Transverse colon (tissue), 4 donors: ENCODE data around the gene PLAAT3. TPM values are rescaled to one million over a fixed set of nuclear protein-coding genes. Genes with fewer than 3 reads are reported as not detected.

Source experiments
- DNase-seq: peaks from one replicate; pipeline ENCODE4 v3.0.0-alpha.2; 2019
- H3K27ac ChIP-seq, 4 donors: fragments of 200-600 bp; sonication (generic); 2 replicates each; pipeline ENCODE4 v1.5.1; 2016 to 2018; ENCODE audit warnings: inconsistent platforms in 4 of 4
- H3K27me3 ChIP-seq: fragments of 200-600 bp; sonication (generic); 2 replicates; pipeline ENCODE4 v1.5.1; 2017; ENCODE audit warnings: inconsistent platforms
- H3K36me3 ChIP-seq, 4 donors: fragments of 200-600 bp; sonication (generic); 2 replicates each; pipeline ENCODE4 v1.5.1; 2017 to 2019; ENCODE audit warnings: inconsistent platforms in 4 of 4
- H3K4me1 ChIP-seq, 4 donors: fragments of 200-600 bp; sonication (generic); 2 replicates each; pipeline ENCODE4 v1.5.1; 2017 to 2020; ENCODE audit warnings: inconsistent platforms in 4 of 4
- H3K4me3 ChIP-seq, 4 donors: fragments of 200-600 bp; sonication (generic); 1 replicate in 1 of 4; 2 replicates in 3 of 4; pipeline versions ENCODE4 v1.5.1 to v1.6.1; 2017 to 2019; ENCODE audit warnings: inconsistent platforms in 4 of 4
- H3K9me3 ChIP-seq, 2 donors: fragments of 200-600 bp; sonication (generic); 2 replicates each; pipeline ENCODE4 v1.5.1; 2017 to 2019; ENCODE audit warnings: inconsistent platforms in 2 of 2
- CTCF ChIP-seq, 5 experiments: fragments of 200-600 bp in 3 of 5; fragments of 450-650 bp in 2 of 5; sonication (generic) in 3 of 5; IDR thresholded peaks; 1 replicate in 2 of 5; 2 replicates in 3 of 5; pipeline ENCODE4 v1.5.1; 2016 to 2017; ENCODE audit warnings: antibody characterized with exemption in 5 of 5, inconsistent platforms in 3 of 5, mild to moderate bottlenecking in 2 of 5, moderate library complexity in 1 of 5
- EP300 ChIP-seq: sonication (generic); formaldehyde crosslinking; IDR thresholded peaks from one replicate; pipeline ENCODE4 v1.6.1; 2017; ENCODE audit warnings: antibody characterized with exemption, low read depth
- POLR2A ChIP-seq: fragments of 450-650 bp; IDR thresholded peaks from one replicate; pipeline ENCODE4 v1.6.1; 2016; ENCODE audit warnings: antibody characterized with exemption, mild to moderate bottlenecking, moderate library complexity
- POLR2AphosphoS5 ChIP-seq, 3 donors: sonication (generic); formaldehyde crosslinking; IDR thresholded peaks; one replicate each; pipeline ENCODE4 v1.6.1; 2016; ENCODE audit warnings: antibody characterized with exemption in 3 of 3
- WGBS, 2 donors: methylation state at CpG; one replicate each; pipeline ENCODE4 v1.1.5; 2018; ENCODE audit warnings: low coverage in 1 of 2; 5-methylcytosine and 5-hydroxymethylcytosine counted together
- in situ Hi-C, 4 donors: fragments of 200-750 bp; cut with MboI; loops; one replicate each; pipeline versions ENCODE4 v1.15.0 to v1.15.1; 2017; ENCODE audit warnings: low sequenced_read_pairs in 3 of 4, low pct_ligation_motif_present in 1 of 4, low pct_unique_long_range_greater_than_20kb in 1 of 4
- intact Hi-C: fragments of 100-400 bp; cut with DNase I; formaldehyde crosslinking; loops from one replicate; pipeline ENCODE4 v1.15.1; 2023; ENCODE audit warnings: low total_unique reads
- total RNA-seq, 4 donors: library from RNA; depleted of rRNA; stranded (reverse); fragments of >200 nt; gene quantifications; one replicate each; pipeline ENCODE4 v1.1.0, GENCODE V29; 2016

PLAAT3 gene
- total RNA-seq, 4 donors from 2014 or later = 8.6 to 16.7 (median 10.5) TPM

GRCh38 chr11:63569570-63569969 lies 44.7 kb downstream of the PLAAT3 start:
- intact Hi-C loops = no loop called here
- DNase-seq = no peak
- Histone ChIP-seq H3K4me3 (no peak overlapping the region), H3K9me3 (no peaks in the 10 kb centered on the region), H3K27me3 (no peaks in the 10 kb centered on the region), H3K4me1 (peaks cover 22 to 34% (median 23%) of the 10 kb centered on the region in 4 donors), H3K36me3 (no peaks in the 10 kb centered on the region), H3K27ac (no peak overlapping the region)
- in situ Hi-C loops = no loop called here
- 90 to 91% methylated on average over 3 of the region's 3 CpGs for WGBS, 2 donors
- TF ChIP-seq POLR2AphosphoS5 (IDR thresholded peaks at IDR 0.05) = no peak
- no peak for TF ChIP-seq EP300
- no peak for TF ChIP-seq POLR2A
- no peak for TF ChIP-seq CTCF (IDR thresholded peaks at IDR 0.05)

- 22 to 35% methylated on average over 3 to 5 of the region's 5 CpGs for WGBS, 2 donors
- no peaks in the 10 kb centered on the region for H3K36me3 ChIP-seq
- intact Hi-C loops = no loop called here
- peak overlapping the region; percentile 60 to 89 (median 78) for H3K27ac ChIP-seq
- in situ Hi-C loops = no loop called here
- H3K9me3 ChIP-seq = no peaks in the 10 kb centered on the region
- TF ChIP-seq POLR2AphosphoS5 (IDR thresholded peaks at IDR 0.05) = peak in 1 of 3 donors; percentile 63
- no peak for TF ChIP-seq CTCF (IDR thresholded peaks at IDR 0.05)
- TF ChIP-seq EP300 = peak; percentile 44
- peak; percentile 57 for DNase-seq
- H3K4me3 ChIP-seq = no peak overlapping the region
- no peaks in the 10 kb centered on the region for H3K27me3 ChIP-seq
- H3K4me1 ChIP-seq = peaks cover 18 to 41% (median 23%) of the 10 kb centered on the region in 4 donors
Measured at GRCh38 chr11:63567044-63567840, 47.0 kb downstream of the PLAAT3 start.

GRCh38 chr11:63564784-63565350 lies 49.4 kb downstream of the PLAAT3 start:
- no peaks in the 10 kb centered on the region for H3K9me3 ChIP-seq
- H3K27ac ChIP-seq = peak overlapping the region; percentile 87 to 89 (median 89)
- DNase-seq = peak; percentile 82
- TF ChIP-seq POLR2A (peak; percentile 35), POLR2AphosphoS5 (IDR thresholded peaks at IDR 0.05) (peak in 2 of 3 donors; percentile 53 to 81), EP300 (peak; percentile 61), CTCF (IDR thresholded peaks at IDR 0.05) (peak in 2 of 5 experiments; percentile 38 to 45)
- H3K27me3 ChIP-seq = no peaks in the 10 kb centered on the region
- WGBS, 2 donors = 59% methylated on average over 4 of the region's 4 CpGs; no CpG with 5 or more reads in 1 of the 2 donors
- H3K4me1 ChIP-seq = peaks cover 18 to 51% (median 27%) of the 10 kb centered on the region in 4 donors
- intact Hi-C loops = no loop called here
- no peak overlapping the region for H3K4me3 ChIP-seq
- H3K36me3 ChIP-seq = no peaks in the 10 kb centered on the region
- in situ Hi-C loops = no loop called here

GRCh38 chr11:63564056-63564774 lies 50.0 kb downstream of the PLAAT3 start:
- TF ChIP-seq POLR2AphosphoS5 (IDR thresholded peaks at IDR 0.05) = no peak
- TF ChIP-seq CTCF (IDR thresholded peaks at IDR 0.05) = no peak
- TF ChIP-seq POLR2A = no peak
- no peak for TF ChIP-seq EP300
- Histone ChIP-seq H3K27me3 (no peaks in the 10 kb centered on the region), H3K27ac (peak overlapping the region; percentile 87 to 89 (median 89)), H3K4me1 (peaks cover 18 to 51% (median 27%) of the 10 kb centered on the region in 4 donors), H3K4me3 (no peak overlapping the region), H3K36me3 (no peaks in the 10 kb centered on the region), H3K9me3 (no peaks in the 10 kb centered on the region)
- intact Hi-C loops = no loop called here
- no peak for DNase-seq
- WGBS, 2 donors = 40 to 65% methylated on average over 5 to 7 of the region's 7 CpGs
- in situ Hi-C loops = no loop called here
